AG09309 (cell line): ENCODE measurements around the gene CES4A.
"Not testable (repeated sequence)": the region's sequence is repeated elsewhere in the genome, so short reads cannot be mapped to it uniquely, and the experiment has no call there.

Experiments
- DNase-seq: peaks from one replicate; pipeline ENCODE4 v3.0.0-alpha.2; 2010; ENCODE audit warnings: low read depth
- H3K4me3 ChIP-seq: 2 replicates; pipeline ENCODE4 v1.5.1; 2011; ENCODE audit warnings: mild to moderate bottlenecking, low read depth, low read length, moderate library complexity; ENCODE audit not compliant: control insufficient read depth
- TF ChIP-seq, protein P1 (sequence below): IDR thresholded peaks from 2 replicates; pipeline ENCODE4 v1.5.1; 2011; ENCODE audit warnings: mild to moderate bottlenecking, low read depth, low read length, inconsistent platforms; ENCODE audit not compliant: insufficient read depth, control insufficient read depth; ENCODE audit errors: missing control alignments

Gene CES4A

DNA sequence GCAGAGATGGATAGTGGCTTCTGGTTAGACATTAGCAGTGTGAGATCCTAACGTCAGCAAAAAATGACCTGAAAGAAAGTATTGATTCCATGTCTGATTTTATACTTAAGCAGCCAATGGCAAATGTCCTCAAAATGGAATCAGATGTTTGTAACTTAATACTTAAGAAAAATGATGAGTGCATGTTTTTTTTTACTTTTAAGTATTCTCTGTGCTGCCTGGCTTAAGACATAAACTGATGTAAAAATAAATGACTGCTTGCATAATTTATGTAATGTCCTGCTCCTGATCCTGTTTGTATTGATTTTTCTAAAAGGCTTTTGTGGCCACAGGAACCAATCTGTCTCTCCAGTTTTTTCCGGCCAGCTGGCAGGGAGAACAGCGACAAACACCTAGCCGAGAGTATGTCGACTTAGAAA is 47.9 kb downstream of the CES4A start:
- no peak for DNase-seq
- TF ChIP-seq, protein P1, sequence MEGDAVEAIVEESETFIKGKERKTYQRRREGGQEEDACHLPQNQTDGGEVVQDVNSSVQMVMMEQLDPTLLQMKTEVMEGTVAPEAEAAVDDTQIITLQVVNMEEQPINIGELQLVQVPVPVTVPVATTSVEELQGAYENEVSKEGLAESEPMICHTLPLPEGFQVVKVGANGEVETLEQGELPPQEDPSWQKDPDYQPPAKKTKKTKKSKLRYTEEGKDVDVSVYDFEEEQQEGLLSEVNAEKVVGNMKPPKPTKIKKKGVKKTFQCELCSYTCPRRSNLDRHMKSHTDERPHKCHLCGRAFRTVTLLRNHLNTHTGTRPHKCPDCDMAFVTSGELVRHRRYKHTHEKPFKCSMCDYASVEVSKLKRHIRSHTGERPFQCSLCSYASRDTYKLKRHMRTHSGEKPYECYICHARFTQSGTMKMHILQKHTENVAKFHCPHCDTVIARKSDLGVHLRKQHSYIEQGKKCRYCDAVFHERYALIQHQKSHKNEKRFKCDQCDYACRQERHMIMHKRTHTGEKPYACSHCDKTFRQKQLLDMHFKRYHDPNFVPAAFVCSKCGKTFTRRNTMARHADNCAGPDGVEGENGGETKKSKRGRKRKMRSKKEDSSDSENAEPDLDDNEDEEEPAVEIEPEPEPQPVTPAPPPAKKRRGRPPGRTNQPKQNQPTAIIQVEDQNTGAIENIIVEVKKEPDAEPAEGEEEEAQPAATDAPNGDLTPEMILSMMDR = no peak
- H3K4me3 ChIP-seq = no peak overlapping the region

GRCh38 chr16:67039260-67040020 is 51.1 kb downstream of the CES4A start:
- TF ChIP-seq, protein P1 = no peak
- DNase-seq = no peak
- H3K4me3 ChIP-seq = no peak overlapping the region

GRCh38 chr16:67040166-67040565 is 51.8 kb downstream of the CES4A start:
- DNase-seq = no peak
- TF ChIP-seq, protein P1 = no peak

DNA sequence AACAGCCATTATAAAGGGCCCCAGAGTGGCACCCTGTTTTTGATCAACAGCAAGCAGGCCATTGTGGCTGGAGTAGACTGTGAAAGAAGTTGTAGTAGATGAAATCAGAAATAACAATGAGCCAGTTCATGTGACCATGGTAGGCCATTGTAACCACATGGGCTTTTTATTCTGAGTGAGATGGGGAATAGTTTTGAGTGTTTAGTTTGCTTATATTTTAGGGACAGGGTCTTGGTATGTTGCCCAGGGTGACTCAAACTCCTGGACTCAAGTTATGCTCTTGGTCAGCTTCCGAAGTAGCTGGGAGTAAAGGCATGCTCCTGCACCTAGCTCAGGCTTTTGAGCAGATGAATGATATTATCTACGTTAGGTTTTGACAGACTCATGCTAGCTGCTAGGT is 52.5 kb downstream of the CES4A start:
- H3K4me3 ChIP-seq = no peak overlapping the region
- no peak for DNase-seq
- TF ChIP-seq, protein P1 = no peak

More at GRCh38 chr16:67040166-67040565, 51.8 kb downstream of the CES4A start:
- H3K4me3 ChIP-seq = no peak overlapping the region

- not testable (repeated sequence) for DNase-seq, H3K4me3 ChIP-seq
Observed at GRCh38 chr16:67041520-67041919, 53.1 kb downstream of the CES4A start.

GRCh38 chr16:67043420-67043819 is 55.0 kb downstream of the CES4A start:
- no peak overlapping the region for H3K4me3 ChIP-seq
- no peak for DNase-seq
- TF ChIP-seq, protein P1 = no peak

DNA sequence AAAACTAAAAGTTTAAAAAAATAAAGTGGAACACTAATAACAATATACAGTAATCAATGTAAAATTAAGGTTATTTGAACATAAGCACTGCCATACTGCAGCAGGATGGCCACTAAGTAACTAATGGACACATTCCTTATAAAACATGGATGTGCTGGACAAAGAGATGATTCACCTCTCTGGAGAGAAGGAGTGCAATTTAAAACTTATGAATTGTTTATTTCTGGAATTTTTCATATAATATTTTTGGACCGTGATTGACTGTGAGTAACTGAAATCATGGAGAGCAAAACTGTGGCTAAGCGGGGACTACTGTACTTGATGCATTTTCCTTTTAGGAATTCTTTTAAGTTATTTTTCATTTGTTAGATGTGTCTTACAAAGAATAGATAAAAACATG is 62.4 kb downstream of the CES4A start:
- no peak for DNase-seq
- H3K4me3 ChIP-seq = no peak overlapping the region
- TF ChIP-seq, protein P1 = no peak
